ELF-1 (cell line): Measurements from ENCODE around the gene CLCA4.
"Not testable (repeated sequence)": the region's sequence is repeated elsewhere in the genome, so short reads cannot be mapped to it uniquely, and the experiment has no call there.

Experiments used
- DNase-seq: peaks from one replicate; pipeline ENCODE4 v3.0.0-alpha.2; 2016; ENCODE audit warnings: low read depth, low spot score

CLCA4 gene

DNA sequence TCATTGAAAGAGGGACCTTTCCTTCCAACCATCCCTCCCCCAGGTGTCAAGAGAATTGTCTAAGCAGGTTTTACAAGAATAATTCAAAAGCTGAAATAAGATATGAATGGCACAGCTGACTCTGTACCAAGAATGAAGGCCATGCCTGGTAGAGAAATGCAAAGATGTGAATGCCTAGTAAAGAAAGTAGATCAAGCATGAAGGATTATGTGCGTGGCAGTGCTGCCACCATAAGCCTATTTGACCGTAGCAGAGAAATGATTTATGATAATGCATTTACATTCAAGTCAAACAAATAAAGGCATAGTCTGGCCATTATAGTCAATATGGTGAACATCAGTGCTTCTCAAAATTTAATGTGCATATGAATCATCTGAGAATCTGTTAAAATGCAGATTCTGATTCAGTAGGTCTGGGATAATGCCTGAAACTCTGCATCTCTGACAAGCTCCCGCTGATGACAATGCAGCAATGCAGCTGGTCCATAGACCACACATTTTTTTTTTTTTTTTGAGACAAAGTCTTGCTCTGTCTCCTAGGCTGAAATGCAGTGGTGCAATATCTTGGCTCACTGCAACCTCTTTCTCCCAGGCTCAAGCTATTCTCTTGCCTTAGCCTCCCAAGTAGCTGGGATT lies 16.6 kb upstream of the CLCA4 start:
- DNase-seq = no peak

GRCh38 chr1:86537928-86538695 lies 8.8 kb upstream of the CLCA4 start:
- DNase-seq = no peak

DNA sequence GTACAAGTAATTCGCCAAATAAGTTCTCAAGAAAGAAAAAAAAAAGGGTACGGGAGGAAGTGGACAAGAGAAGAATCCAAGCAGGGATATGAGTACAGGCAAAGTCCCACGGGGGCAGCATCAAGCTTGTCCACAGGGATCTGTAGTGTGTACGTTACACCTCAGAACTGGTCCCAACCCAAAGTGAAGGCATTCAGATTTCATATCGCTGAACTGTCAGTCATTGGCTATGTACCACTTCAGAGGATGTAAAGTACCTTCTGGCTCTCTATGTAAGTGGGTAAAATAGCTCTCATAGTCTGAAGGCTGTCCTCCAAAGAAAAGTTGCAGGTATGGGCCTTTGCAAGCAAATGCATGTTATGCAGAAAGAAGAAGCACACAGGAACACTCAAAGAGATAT lies 8.1 kb upstream of the CLCA4 start:
- no peak for DNase-seq

GRCh38 chr1:86541859-86542258 lies 5.0 kb upstream of the CLCA4 start:
- DNase-seq = no peak

- DNase-seq = no peak
Observed at GRCh38 chr1:86542631-86543030, 4.2 kb upstream of the CLCA4 start.

GRCh38 chr1:86548839-86549238 lies 2.0 kb downstream of the CLCA4 start:
- no peak for DNase-seq

DNA sequence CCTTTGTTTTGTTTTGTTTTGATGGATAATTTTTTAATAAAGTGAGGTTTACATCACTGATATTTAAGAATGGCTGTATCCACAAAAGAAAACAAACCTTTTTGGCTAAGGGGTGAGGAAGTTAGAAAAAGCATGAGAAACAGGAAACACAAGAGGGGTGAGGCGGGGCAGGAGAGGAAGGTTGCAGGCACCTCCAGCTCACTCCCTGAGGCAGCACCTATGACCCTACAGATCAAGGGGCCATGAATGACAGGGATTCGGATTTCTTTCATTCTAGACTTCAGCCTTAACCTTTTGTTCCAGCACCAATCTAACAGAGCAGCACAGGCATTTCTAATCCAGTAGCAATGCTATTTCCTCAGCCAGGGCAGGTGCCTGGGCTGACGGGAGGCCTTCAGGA lies 4.4 kb downstream of the CLCA4 start:
- peak; percentile 9 for DNase-seq

DNA sequence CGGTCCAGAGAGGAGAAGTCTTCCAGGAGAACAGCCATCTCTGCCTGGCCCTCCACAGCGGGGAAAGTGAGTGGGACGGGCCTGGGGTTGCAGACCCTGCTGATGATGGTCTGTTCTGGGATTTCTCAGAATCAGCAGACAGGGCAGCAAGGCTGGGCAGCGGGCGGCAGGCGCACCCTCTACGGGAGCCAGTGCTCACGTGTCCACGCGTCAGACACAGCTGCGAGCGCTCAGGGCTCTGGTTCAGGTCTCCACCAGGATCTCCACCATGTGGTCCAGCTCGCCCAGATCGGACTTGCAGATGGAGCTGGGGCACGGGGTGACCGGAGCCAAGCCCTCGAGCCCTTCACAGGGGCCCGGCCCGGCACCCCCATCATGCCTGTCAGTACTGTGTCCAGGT lies 5.5 kb downstream of the CLCA4 start:
- DNase-seq = no peak

DNA sequence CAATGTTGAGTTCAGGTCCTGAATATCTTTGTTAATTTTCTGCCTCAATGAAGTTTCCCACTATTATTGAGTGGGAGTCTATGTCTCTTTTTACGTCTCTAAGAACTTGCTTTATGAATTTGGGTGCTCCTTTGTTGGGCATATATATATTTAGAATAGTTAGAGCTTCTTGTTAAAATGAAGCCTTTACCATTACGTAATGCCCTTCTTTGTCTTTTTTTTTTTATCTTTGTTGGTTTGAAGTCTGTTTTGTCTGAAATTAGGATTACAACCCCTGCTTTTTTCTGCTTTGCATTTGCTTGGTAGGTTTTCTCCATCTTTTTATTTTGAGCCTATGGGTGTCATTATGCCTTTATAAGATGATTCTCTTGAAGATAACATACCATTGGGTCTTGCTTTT lies 10.9 kb downstream of the CLCA4 start:
- no peak for DNase-seq

DNA sequence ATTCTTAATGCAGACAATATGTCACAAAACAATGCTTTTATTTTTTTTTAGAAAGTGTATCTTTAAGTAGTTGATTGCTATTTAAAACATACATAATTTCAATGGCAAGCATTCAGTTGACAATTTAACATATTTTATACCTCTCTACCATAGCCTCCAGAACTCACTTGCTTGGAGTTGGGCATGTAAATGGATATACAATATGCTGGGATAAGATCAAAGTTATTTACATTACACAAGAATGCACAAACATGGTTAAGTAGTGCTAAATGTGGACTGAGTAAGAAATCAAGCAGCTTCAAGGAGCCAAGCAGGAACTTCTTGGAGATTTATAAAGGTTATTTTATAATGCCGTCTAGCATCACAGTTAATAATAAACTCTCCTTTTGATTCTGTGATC lies 17.0 kb downstream of the CLCA4 start:
- no peak for DNase-seq

- DNase-seq = no peak
Observed at GRCh38 chr1:86567341-86567740, 20.5 kb downstream of the CLCA4 start.

DNA sequence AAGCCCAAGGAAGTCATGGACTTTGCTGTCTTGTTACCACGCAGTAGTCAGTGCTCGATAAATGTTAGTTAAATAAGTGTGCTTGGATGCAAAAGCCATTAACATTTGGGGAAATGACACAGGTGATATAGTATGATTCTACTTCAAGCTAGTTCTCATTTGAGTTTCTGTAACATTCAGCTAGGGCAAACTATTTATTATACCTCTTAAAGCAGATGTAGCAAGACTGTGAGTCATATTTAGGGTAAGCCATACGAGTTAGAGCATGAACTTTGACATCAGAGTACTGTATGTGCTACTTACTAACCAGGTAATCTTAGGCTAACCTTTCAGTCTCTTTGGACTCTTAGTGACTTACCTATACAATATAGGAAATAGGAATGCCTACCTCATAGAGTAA lies 21.0 kb downstream of the CLCA4 start:
- DNase-seq = no peak

DNA sequence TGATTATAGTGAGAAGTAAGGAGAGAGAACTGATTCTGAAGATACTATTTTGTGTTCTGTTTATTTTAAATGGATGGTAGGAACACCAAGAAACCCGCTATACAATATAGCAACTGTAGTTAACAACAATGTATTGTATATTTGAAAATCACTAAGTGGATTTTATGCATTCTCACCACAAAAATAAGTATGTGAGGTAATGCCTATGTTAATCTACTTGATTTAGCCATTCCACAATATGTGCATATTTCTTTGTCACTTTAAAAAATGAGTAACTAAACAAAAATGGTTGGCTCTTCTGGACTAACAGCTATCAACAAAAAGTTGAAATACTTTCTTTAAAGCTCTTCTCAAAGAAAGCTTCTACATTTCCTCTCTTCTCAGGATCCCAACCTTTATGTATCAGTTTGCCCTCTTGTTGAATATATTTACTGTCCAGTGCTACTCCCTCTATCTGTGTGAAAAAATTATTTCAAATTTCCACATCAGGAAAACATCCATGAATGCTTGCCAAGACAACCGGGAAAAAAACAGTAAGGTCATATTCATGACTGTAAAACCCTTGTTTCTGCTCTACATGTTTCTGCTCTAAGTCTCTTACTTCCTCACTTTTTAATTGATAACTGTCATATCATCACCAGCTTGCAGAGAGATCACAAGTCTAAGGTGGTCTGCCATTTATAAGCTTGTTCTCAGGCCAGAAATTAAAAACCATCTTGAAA lies 27.0 kb downstream of the CLCA4 start:
- DNase-seq = no peak

GRCh38 chr1:86581231-86581630 lies 34.4 kb downstream of the CLCA4 start:
- no peak for DNase-seq

- DNase-seq = no peak
Observed at GRCh38 chr1:86582161-86582560, 35.3 kb downstream of the CLCA4 start.

DNA sequence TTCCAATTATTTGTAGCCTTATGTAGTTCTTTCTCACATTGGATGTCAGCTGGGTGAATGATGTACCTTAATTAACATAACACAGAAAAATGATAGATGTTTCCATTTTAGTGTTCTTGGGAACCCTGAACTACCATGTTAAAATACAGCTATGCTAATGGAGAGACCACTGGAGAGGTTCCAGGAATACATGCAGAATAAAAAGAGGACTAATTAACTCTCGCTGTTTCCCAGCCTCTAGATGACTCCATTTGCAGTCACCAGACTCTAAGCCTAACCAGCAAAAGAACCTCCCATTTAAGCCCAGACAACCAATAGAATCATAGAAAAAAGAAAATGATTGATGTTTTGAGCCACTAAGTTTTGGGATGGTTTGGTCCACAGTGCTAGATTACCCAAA lies 36.2 kb downstream of the CLCA4 start:
- DNase-seq = no peak

GRCh38 chr1:86583593-86583992 lies 36.7 kb downstream of the CLCA4 start:
- no peak for DNase-seq

- peak; percentile 21 for DNase-seq
Observed at GRCh38 chr1:86594284-86594770, 47.4 kb downstream of the CLCA4 start.

GRCh38 chr1:86596224-86596623 lies 49.3 kb downstream of the CLCA4 start:
- DNase-seq = no peak

- no peak for DNase-seq
Observed at GRCh38 chr1:86596741-86597290, 49.9 kb downstream of the CLCA4 start.

GRCh38 chr1:86606080-86606479 lies 59.2 kb downstream of the CLCA4 start:
- not testable (repeated sequence) for DNase-seq

DNA sequence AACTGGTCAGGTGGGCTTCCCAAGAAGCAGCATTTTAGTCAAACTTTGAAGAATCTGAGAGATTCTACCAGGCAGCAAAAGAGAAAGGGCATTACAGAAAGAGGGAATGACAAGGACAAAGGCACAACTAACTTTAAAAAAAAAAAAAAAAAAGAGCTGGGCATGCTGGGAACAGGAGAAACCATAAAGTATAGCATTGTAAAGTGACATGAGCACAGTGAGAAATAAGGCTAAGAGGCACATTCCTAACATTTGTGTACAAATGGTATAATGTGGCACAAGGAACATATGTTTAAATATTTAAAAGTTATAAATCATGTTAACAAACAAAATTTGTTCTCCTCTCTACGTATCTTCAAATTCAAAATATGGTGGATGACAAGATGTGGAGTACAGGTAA lies 69.6 kb downstream of the CLCA4 start:
- DNase-seq = no peak
